Measurements from ENCODE around the gene FAM222B. TPM values are rescaled to one million over a fixed set of nuclear protein-coding genes. Genes with fewer than 3 reads are reported as not detected.

FAM222B gene
- total and polyA plus RNA-seq, 9 of the 15 experiments (the other 6 are each of a cell fraction or from before 2014, with no cell fraction given), result 4.0 to 34.6 (median 7.5) TPM

DNA sequence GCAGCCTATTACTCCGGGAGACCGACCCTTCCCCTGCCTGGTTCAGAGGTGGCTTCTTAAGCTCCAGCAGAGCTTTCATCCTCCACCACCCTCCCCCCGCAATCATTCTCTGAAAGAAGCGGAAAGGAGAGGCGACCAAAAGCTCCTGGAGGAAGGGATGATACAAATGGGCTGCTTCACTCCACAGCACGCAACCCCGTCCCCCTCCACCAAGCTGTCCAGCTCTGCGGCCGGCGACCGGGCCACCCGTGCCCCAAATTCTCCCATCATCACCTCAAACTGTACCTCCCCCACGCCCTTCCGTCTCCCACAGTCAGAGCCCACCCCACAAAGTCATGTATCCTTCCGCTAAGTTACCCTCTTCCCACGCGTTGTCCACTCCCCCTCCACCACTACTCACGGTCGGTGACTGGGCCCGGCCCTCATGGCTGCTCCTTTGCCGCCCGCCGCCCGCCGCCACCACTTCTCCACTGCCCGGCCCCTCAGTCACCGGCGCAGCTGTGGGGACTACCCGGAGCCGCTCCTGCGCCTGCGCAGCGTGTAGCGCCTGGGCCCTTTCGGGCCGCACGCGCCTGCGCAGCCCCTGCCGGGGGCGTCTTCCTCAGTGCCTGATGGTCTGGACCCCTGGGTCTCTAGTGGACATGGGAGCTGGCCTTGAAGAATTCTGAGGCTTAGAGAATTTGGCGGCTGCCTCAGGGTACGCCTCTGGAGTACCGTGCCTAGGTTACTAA is at the start of gene FAM222B (continued):
- TF ChIP-seq ETV6 (IDR thresholded peaks at IDR 0.05; ENCODE audit: borderline replicate concordance in 1 of 2, low read depth in 2 of 2, low read length in 1 of 2) (no peak), ETV6 (CRISPR knock-in tag; IDR thresholded peaks at IDR 0.05; ENCODE audit: borderline replicate concordance) (no peak), NEUROD1 (IDR thresholded peaks at IDR 0.05; ENCODE audit: borderline replicate concordance, low read depth, low read length, partially characterized antibody) (peak; percentile 23), POLR2G (IDR thresholded peaks at IDR 0.05; ENCODE audit: low read depth, low read length) (peak; percentile 94), ZNF384 (IDR thresholded peaks at IDR 0.05; ENCODE audit: low read depth, low read length) (0 out of 2 replicates have a peak, but pooled peaks have one; percentile 34), NR2C2 (CRISPR knock-in tag; IDR thresholded peaks at IDR 0.05) (no peak), NR2C2 (tag; IDR thresholded peaks at IDR 0.05) (peak; percentile 36; the same call in 1 of the 2 replicates), STAT5B (CRISPR knock-in tag; IDR thresholded peaks at IDR 0.05) (no peak), MAZ (CRISPR knock-in tag; conservative IDR thresholded peaks at IDR 0.05 in 1 of 2, IDR thresholded peaks at IDR 0.05 in 1 of 2) (peak; percentile 72 to 82), RBBP5 (IDR thresholded peaks at IDR 0.05; ENCODE audit: borderline replicate concordance, insufficient read depth, low read length, poor library complexity, severe bottlenecking) (peak; percentile 73), PML (IDR thresholded peaks at IDR 0.05; ENCODE audit: low read length) (peak; percentile 57), ZBTB8A (IDR thresholded peaks at IDR 0.05; ENCODE audit: partially characterized antibody) (no peak), BRD9 (IDR thresholded peaks at IDR 0.05; ENCODE audit: low read depth, partially characterized antibody) (peak; percentile 51), PRPF4 (IDR thresholded peaks at IDR 0.05; ENCODE audit: insufficient read depth, low read depth, low read length, poor library complexity, severe bottlenecking) (no peak), ZNF830 (CRISPR knock-in tag; IDR thresholded peaks at IDR 0.05) (no peak), GABPA (tag; conservative IDR thresholded peaks at IDR 0.05; ENCODE audit: low read depth) (0 out of 2 replicates have a peak, but pooled peaks have one; percentile 36), ATF7 (IDR thresholded peaks at IDR 0.05) (peak; percentile 69; the same call in 1 of the 2 replicates), ZNF253 (CRISPR knock-in tag; conservative IDR thresholded peaks at IDR 0.05) (no peak), BMI1 (IDR thresholded peaks at IDR 0.05; ENCODE audit: low read length) (no peak)
- TF ChIP-seq, protein P1, sequence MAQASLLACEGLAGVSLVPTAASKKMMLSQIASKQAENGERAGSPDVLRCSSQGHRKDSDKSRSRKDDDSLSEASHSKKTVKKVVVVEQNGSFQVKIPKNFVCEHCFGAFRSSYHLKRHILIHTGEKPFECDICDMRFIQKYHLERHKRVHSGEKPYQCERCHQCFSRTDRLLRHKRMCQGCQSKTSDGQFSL (CRISPR knock-in tag; IDR thresholded peaks at IDR 0.05), result peak; percentile 53; the same call in 1 of the 2 replicates
- TF ChIP-seq, protein P1 (tag; IDR thresholded peaks at IDR 0.05), result no peak

All from K562 (cell line).